DND-41 (cell line): ENCODE measurements around the gene JKAMP.

Source experiments
- CTCF ChIP-seq: IDR thresholded peaks from 2 replicates; pipeline ENCODE4 v1.5.1; 2012; ENCODE audit warnings: borderline replicate concordance, low read length, moderate library complexity, mild to moderate bottlenecking; ENCODE audit not compliant: poor library complexity, severe bottlenecking; ENCODE audit errors: extremely low read depth
- EZH2 ChIP-seq: IDR thresholded peaks from 3 replicates; pipeline ENCODE4 v1.6.1; 2012; ENCODE audit warnings: borderline replicate concordance, low read depth, mild to moderate bottlenecking, moderate library complexity, low read length, inconsistent platforms; ENCODE audit not compliant: severe bottlenecking

DNA sequence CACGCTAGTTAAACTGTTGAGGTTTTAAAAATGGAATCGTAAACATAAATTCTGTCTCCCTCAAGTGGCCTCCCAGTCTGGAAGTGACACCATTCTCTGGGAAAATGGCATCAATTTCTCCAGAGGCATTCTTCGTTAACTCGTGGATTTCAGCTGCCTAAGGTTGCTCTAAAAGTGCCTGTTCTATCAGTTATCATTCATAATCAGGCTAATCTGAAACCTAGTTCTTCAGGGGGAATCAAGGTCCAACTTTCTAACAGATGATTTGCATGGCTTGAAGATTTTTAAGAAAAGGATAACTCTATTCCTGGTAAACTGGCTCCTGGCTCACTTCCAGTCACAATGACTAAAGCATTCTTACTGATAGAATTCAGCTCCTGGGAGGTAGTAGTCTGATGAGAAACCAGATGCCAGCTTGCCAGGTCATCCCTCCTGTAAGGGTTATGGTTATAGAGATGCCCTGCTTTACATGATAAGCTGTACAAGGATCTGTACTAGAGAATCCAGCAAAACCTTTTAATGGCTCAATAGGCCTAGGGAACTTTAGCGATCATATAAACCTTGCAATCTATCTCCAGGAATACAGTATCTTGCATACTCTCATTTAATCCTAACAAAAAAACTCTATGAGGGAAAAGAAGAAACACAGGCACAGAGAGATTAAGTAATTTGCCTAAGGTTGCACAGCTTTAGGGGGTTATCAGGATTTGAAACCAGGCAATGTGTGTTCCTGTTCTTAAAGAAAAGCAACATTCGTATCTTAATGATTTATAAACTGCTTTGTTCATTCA is 1.6 kb upstream of the JKAMP start:
- TF ChIP-seq EZH2, result no peak
- TF ChIP-seq CTCF, result no peak
